Cortex of kidney (tissue), 1 donor: Measurements from ENCODE around the gene DCN.
"Not testable (repeated sequence)": the region's sequence is repeated elsewhere in the genome, so short reads cannot be mapped to it uniquely, and the experiment has no call there.

Source experiments
- DNase-seq: peaks from one replicate; lab custom pipeline; 2025; lab: John Stamatoyannopoulos, UW

DCN gene

DNA sequence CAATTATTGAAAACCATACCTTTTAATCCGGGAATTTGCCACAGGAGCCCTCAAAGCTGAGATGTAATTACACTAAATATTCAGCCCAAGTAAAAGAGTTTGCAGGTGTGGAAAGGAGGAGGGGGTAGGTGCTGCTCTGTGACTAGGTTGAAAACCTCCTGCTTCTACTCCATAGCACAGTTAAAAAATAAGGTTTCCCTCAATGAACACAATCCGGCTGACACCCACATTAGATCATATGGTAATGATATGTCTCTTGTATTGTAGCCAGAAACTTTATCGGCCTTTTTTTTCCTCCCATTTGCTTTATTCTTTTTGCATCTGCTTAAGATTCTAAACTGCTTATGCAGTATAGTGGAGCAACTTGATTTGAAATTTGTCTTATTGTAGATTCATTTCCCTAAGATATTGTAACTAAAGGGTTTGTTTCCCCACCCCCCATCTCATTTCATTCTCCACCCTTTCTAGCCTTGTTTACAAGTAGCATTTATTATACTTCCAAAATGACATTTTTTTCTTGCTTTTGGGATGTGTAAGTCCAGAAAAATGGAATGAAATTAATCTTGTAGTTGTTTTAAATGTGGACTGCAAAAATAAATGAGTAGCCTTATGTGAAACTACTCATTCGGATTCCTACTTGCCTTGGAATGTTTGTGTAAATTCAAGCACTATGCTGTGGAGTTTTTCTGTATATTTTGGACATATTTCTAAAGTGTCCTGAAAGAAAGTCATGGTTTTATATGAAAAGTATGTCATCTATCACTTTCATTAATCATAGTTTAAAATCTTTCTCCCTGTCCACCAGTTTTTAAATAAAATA is at the start of gene DCN:
TSS of gene DCN (minus strand) at position 182 of the 820 bp plus-strand sequence. CDS start 4,265 bp downstream, outside the sequence.
- no peak for DNase-seq

DNA sequence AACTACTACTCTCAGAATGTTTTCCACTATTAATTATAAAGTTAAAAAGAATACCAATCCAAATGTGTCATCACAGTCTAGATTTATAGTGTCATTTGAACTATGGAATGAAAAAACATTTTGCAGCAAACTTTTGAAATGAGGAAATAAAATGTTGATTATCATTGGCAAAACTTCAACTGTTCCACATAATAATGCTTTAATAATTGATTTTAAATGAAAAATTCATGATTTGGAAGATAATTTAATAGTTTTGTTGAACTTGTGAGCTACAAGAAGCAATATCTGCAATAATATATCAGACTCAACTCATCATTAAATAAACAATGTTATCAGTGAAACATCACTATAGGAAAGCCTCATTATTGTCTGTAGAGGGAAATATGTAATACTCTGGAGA is 48.2 kb upstream of the DCN start:
- no peak for DNase-seq

- DNase-seq, result no peak
Measured at GRCh38 chr12:91226951-91227350, 44.3 kb upstream of the DCN start.

GRCh38 chr12:91225316-91225715 is 42.7 kb upstream of the DCN start:
- DNase-seq, result no peak

GRCh38 chr12:91224401-91224800 is 41.8 kb upstream of the DCN start:
- DNase-seq, result no peak

GRCh38 chr12:91222746-91223145 is 40.1 kb upstream of the DCN start:
- DNase-seq, result no peak

DNA sequence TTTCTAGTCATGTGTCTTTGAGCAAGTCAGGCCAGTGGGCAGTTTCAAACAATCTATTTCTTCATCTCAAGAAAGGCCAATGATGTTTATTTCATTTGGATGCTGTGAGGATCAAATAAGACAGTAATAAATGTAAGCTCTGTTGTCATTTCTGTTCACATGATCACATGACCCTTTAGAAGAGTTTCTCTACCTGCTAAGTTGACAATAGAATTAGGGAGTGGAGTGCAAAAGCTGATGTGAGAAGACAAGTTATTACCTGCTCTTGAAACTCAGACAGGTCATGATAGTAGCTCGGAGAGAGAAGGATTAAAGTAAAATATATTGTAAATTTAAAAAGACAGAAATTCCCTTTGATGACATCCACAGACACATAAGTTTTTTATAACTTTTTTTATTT is 37.3 kb upstream of the DCN start:
- no peak for DNase-seq

- no peak for DNase-seq
Measured at GRCh38 chr12:91219511-91219910, 36.9 kb upstream of the DCN start.

- DNase-seq, result no peak
Measured at GRCh38 chr12:91216871-91217270, 34.3 kb upstream of the DCN start.

DNA sequence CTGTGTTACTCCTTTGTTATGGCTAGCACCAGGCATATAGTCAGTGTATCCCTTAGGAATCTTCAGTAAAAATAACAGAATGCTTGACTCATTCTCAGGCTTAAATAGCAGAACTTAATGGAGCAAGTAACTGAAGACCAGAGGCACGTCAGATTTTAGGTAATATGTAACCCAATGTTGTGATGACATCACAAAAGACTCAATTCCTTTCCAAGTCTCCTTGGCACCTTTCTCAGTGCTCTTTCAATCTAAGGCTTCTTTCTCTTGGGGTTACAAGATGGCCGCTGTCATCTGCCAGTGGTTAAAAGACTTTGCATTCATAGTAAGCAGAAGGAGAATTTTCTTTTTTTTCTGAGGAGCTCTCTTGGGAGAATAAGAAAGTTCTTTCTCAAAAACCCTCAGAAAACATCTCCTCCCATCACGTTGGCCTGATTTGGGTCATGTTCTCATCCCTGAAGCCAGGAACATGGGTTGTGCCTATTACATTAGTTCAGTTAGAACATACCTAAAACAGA is 33.4 kb upstream of the DCN start:
- DNase-seq, result no peak

DNA sequence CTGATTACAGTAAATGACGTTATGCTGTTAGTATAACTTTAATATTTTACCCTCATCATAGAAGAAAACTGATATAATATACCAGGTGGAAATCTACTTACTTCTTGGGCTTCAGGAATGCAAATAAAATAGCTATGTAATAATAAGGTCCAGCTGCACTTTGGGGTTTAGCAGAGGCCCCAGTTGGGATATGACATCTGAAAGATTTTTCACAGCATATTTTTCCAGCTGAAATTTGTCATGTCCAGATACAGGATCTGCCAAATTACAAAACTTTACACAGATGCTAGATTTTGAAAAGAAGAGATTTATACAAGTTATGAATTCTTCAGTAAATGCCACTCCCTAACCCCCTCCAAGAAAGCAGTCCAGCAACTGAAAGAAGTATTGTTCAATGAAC is 29.2 kb upstream of the DCN start:
- DNase-seq, result no peak

DNA sequence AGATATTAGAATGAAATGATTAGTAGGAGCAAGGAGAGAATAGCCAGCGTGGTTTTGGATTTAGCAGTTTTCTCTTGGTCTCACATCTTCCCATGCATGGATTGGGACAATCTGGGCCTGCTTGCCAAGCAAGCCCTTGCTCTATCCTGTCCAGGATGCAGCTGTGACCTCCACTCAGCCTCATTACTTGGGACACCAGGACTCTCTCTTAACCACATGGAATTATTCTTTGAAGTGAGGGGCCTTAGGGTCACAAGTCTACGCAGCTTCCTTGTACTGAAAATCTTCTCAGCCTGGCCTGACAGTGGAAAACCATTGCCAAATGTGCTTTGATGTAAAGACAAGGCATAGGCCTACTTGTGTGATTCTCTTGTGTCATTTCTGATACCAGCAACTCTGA is 28.0 kb upstream of the DCN start:
- DNase-seq, result no peak

GRCh38 chr12:91210144-91210543 is 27.5 kb upstream of the DCN start:
- DNase-seq, result no peak

- DNase-seq, result not testable (repeated sequence)
Measured at GRCh38 chr12:91207301-91207700, 24.7 kb upstream of the DCN start.

DNA sequence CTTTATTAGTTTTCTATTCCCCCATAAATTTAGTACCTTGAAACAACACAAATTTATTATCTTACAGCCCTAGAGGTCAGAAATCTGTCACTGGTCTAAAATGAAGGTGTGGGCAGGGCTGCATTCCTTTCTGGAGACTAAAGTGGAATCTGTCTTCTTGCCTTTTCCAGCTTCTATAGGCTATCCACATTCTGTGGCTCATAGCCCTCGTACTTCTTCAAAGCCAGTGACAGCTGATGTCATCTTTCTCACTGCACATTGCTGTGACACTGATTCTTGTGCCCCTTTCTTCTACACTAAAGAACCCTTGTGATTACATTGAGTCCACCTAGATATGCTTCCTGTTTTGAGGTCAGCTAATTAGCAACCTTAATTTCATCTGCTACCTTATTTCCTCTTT is 23.2 kb upstream of the DCN start:
- no peak for DNase-seq

GRCh38 chr12:91204421-91204820 is 21.8 kb upstream of the DCN start:
- no peak for DNase-seq

DNA sequence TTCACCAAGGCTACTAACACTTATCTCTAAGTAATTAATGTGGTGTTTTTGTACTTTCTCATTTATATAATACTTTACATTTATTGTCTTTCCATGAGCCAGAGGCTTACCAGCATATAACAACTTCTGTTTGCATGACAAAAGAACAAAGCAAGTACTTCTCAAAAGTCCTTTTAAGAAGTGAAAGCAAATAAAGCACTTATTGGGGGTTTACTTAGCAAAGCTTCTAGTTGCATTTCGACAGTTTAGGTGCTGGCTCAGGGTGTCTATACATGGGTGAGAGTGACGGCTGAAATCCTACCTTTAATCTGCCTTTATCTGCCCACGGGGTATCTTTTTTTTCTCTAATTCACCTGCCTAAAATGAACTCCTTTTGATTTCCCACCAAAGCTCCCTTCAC is 21.0 kb upstream of the DCN start:
- DNase-seq, result no peak

GRCh38 chr12:91202390-91202789 is 19.8 kb upstream of the DCN start:
- no peak for DNase-seq

DNA sequence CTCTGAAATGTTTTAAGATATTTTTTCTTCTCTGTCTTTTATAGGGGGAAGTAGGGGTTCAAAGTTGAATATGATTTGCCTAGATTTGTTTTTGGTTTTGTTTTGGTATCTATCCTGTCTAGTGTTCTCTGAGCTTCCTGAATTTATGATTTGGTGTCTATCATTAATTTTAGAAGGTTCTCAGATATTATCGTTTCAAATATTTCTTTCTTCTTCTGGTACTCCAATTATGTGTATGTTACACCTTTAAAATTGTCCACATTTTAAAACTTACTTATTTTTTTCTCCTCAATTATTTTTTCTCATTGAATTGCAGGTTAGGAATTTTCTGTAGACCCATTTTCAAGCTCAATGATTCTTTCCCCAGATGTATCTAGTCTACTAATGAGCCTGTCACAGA is 13.8 kb upstream of the DCN start:
- no peak for DNase-seq

DNA sequence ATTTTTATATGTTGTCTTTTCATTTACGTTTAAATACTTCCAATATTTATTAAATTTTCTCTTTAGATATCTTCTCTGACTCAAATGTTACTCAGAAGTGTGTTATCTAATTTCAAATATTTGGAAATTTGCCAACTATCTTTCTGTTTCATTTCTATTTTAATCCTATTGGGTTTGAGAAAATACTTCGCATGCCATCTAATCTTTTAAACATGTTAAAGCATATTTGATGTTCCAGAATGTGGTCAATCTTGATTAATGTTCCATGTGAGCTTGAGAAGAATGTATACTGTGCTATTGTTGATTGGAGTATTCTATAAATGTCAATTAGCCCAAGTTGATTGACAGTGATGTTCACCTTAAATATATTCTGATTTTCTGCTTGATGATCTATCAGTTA is 11.9 kb upstream of the DCN start:
- no peak for DNase-seq

DNA sequence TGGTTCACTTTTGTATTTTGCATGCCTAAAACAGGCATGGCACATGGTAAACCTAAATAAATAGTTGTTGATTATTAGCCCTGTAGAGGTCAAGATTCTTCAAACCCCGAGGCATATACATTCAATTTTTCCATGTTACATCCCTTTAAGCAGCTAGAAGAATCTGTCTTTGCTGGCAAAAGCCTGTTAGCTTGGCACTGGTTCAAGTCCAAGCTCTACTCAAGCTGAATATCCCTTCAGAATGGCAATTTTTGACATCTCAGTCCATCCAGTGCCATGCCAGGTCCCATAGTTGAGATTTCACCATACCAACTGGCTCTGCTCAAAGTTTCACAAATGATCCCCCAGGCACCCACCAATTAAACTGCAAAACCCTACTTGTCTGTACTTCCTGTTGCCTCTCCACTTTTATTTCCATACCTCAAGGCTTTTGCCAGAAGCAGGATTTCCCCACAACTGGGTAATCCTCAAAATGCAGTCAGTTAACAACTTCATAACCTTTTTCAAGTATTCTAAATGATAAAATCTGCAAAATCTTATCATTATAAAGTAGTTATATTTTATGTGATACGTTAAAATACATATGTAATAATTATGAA is 9.0 kb upstream of the DCN start:
- DNase-seq, result no peak

DNA sequence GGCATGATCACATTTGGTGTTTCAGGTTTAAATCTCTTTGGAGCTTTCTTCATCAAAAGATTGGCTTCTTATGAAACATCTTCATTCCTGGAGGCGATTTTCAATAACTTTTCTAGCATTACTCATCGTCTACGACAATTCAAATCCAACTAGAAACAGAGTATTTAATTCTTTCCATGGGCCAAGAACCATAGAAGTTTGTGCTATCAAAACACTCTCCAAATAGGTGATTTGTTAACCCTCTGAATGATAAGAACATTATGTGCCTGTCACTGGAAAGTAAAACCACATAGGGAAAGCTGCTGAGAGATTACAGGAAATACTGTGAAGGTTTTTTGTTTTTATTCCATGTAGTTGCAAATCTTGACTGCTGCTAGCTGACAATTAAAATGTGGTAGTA is 6.9 kb upstream of the DCN start:
- DNase-seq, result no peak

DNA sequence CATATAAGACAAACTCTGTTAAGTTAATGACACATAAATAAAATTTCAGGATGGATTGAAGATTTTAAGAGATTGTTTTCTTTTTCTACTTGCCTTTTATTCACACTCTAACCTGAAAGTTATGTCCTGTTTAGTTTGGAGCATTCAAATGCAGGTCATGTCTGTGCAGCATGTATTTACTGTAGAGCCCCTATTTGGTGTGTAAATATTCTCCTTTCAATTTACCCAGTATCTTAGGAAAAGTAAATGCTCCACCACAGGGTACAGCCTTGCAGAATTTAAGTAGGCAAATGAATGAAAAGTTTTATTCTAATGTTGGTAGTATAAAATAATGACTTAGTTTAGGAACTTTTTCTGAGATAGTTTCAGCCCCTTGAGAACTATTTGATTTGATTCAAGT is 6.2 kb upstream of the DCN start:
- no peak for DNase-seq

GRCh38 chr12:91186156-91186555 is 3.5 kb upstream of the DCN start:
- DNase-seq, result no peak
